ENCODE results near the gene DNAH10. TPM values are rescaled to one million over a fixed set of nuclear protein-coding genes. Genes with fewer than 3 reads are reported as not detected.

DNAH10 gene
- total and polyA plus RNA-seq, 2 of the 13 experiments (the other 11 are each of a cell fraction or from before 2014, with no cell fraction given) = 0.01 to 0.02 TPM

DNA sequence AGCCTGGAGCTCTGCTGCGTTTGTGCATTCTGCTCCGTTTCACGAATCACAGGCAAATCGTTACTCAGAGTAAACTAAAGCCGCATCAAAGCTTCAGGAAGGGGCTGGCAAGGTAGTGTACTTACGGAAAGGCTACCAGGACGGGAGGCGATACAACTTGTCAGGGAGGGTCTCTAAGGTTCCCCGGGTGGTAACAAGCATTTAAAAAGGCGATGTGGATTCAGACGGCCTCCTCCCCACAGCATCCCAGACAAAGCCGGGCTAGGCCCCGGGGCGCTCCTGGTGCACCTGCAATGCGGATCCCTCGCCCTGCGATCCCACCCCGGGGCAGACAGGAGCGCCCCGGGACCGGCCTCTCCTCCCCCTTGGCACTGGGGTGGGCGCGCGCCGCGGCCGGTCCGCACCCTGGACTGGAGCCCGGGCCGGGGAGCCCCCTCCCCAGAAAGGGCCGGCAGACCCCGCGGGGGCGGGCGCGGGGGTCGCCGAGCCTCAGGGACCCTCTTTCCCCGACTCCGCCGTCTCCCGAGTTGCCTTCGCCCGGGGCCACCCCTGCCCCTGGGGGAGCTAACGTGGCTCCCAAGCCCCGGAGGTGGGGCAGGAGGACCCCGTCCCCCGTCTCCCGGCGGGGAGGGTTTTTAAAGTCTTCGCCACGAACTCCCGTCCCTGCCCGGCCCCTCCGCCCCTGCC is 209.8 kb downstream of the DNAH10 start (continued):
- TF ChIP-seq IRX3 (CRISPR knock-in tag; IDR thresholded peaks at IDR 0.05; ENCODE audit: borderline replicate concordance, low read depth) (no peak), RBM22 (optimal IDR thresholded peaks at IDR 0.05; ENCODE audit: low read length) (no peak), ZNF737 (CRISPR knock-in tag; IDR thresholded peaks at IDR 0.05; ENCODE audit: borderline replicate concordance) (no peak), MZF1 (CRISPR knock-in tag; IDR thresholded peaks at IDR 0.05; ENCODE audit: borderline replicate concordance) (no peak), AGO2 (optimal IDR thresholded peaks at IDR 0.05; ENCODE audit: low read depth, low read length) (peak; percentile 17), NFE2L2 (IDR thresholded peaks at IDR 0.05; ENCODE audit: low read length) (no peak), MYNN (CRISPR knock-in tag; IDR thresholded peaks at IDR 0.05; ENCODE audit: low read depth) (no peak), MAFG (CRISPR knock-in tag; IDR thresholded peaks at IDR 0.05) (no peak), NCOA2 (CRISPR knock-in tag; IDR thresholded peaks at IDR 0.05) (no peak), MBD4 (IDR thresholded peaks at IDR 0.05; ENCODE audit: borderline replicate concordance, low read length) (no peak), CHD4 (IDR thresholded peaks at IDR 0.05; ENCODE audit: borderline replicate concordance, low read length) (no peak), ZNF724P (CRISPR knock-in tag; IDR thresholded peaks at IDR 0.05; ENCODE audit: borderline replicate concordance) (no peak), NFKB2 (CRISPR knock-in tag; IDR thresholded peaks at IDR 0.05; ENCODE audit: borderline replicate concordance) (no peak), ZNF577 (CRISPR knock-in tag; IDR thresholded peaks at IDR 0.05; ENCODE audit: borderline replicate concordance, low read depth) (no peak), ZNF713 (CRISPR knock-in tag; IDR thresholded peaks at IDR 0.05) (no peak), KLF11 (CRISPR knock-in tag; IDR thresholded peaks at IDR 0.05) (no peak), NAIF1 (CRISPR knock-in tag; IDR thresholded peaks at IDR 0.05; ENCODE audit: borderline replicate concordance) (no peak), ZSCAN25 (CRISPR knock-in tag; IDR thresholded peaks at IDR 0.05) (no peak), JUNB (CRISPR knock-in tag; IDR thresholded peaks at IDR 0.05; ENCODE audit: borderline replicate concordance) (no peak), DR1 (CRISPR knock-in tag; IDR thresholded peaks at IDR 0.05) (no peak), ARHGAP35 (CRISPR knock-in tag; IDR thresholded peaks at IDR 0.05; ENCODE audit: borderline replicate concordance) (0 out of 2 replicates have a peak, but pooled peaks have one; percentile 16)
- TF ChIP-seq, protein P1, sequence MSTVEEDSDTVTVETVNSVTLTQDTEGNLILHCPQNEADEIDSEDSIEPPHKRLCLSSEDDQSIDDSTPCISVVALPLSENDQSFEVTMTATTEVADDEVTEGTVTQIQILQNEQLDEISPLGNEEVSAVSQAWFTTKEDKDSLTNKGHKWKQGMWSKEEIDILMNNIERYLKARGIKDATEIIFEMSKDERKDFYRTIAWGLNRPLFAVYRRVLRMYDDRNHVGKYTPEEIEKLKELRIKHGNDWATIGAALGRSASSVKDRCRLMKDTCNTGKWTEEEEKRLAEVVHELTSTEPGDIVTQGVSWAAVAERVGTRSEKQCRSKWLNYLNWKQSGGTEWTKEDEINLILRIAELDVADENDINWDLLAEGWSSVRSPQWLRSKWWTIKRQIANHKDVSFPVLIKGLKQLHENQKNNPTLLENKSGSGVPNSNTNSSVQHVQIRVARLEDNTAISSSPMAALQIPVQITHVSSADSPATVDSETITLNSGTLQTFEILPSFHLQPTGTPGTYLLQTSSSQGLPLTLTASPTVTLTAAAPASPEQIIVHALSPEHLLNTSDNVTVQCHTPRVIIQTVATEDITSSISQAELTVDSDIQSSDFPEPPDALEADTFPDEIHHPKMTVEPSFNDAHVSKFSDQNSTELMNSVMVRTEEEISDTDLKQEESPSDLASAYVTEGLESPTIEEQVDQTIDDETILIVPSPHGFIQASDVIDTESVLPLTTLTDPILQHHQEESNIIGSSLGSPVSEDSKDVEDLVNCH (CRISPR knock-in tag; IDR thresholded peaks at IDR 0.05) = no peak
- TF ChIP-seq, protein P2, sequence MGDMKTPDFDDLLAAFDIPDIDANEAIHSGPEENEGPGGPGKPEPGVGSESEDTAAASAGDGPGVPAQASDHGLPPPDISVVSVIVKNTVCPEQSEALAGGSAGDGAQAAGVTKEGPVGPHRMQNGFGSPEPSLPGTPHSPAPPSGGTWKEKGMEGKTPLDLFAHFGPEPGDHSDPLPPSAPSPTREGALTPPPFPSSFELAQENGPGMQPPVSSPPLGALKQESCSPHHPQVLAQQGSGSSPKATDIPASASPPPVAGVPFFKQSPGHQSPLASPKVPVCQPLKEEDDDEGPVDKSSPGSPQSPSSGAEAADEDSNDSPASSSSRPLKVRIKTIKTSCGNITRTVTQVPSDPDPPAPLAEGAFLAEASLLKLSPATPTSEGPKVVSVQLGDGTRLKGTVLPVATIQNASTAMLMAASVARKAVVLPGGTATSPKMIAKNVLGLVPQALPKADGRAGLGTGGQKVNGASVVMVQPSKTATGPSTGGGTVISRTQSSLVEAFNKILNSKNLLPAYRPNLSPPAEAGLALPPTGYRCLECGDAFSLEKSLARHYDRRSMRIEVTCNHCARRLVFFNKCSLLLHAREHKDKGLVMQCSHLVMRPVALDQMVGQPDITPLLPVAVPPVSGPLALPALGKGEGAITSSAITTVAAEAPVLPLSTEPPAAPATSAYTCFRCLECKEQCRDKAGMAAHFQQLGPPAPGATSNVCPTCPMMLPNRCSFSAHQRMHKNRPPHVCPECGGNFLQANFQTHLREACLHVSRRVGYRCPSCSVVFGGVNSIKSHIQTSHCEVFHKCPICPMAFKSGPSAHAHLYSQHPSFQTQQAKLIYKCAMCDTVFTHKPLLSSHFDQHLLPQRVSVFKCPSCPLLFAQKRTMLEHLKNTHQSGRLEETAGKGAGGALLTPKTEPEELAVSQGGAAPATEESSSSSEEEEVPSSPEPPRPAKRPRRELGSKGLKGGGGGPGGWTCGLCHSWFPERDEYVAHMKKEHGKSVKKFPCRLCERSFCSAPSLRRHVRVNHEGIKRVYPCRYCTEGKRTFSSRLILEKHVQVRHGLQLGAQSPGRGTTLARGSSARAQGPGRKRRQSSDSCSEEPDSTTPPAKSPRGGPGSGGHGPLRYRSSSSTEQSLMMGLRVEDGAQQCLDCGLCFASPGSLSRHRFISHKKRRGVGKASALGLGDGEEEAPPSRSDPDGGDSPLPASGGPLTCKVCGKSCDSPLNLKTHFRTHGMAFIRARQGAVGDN (CRISPR knock-in tag; IDR thresholded peaks at IDR 0.05) = peak; percentile 8; the same call in 1 of the 2 replicates
- TF ChIP-seq, protein P3, sequence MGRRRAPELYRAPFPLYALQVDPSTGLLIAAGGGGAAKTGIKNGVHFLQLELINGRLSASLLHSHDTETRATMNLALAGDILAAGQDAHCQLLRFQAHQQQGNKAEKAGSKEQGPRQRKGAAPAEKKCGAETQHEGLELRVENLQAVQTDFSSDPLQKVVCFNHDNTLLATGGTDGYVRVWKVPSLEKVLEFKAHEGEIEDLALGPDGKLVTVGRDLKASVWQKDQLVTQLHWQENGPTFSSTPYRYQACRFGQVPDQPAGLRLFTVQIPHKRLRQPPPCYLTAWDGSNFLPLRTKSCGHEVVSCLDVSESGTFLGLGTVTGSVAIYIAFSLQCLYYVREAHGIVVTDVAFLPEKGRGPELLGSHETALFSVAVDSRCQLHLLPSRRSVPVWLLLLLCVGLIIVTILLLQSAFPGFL (CRISPR knock-in tag; IDR thresholded peaks at IDR 0.05) = no peak
